B cell (primary cell): ENCODE results near the gene FRRS1.

Experiments
- CTCF ChIP-seq: fragments of 200-600 bp; IDR thresholded peaks from one replicate; pipeline ENCODE4 v1.8.0; 2022; ENCODE audit warnings: antibody characterized with exemption, mild to moderate bottlenecking
- EZH2 ChIP-seq: IDR thresholded peaks from 2 replicates; pipeline ENCODE4 v1.6.1; 2012; ENCODE audit warnings: borderline replicate concordance, low read depth, mild to moderate bottlenecking, moderate library complexity, low read length; ENCODE audit not compliant: insufficient read depth, poor library complexity, severe bottlenecking

- no peak for TF ChIP-seq CTCF
- no peak for TF ChIP-seq EZH2
Observed at GRCh38 chr1:99811747-99812146, 45.3 kb upstream of the FRRS1 start.
